GM12874 (cell line): ENCODE results near the gene CTAG2.
"Not testable (repeated sequence)": the region's sequence is repeated elsewhere in the genome, so short reads cannot be mapped to it uniquely, and the experiment has no call there.

Experiments used
- CTCF ChIP-seq: IDR thresholded peaks from 2 replicates; pipeline ENCODE4 v1.5.1; 2011; ENCODE audit warnings: low read depth, mild to moderate bottlenecking, control low read depth, low read length, moderate library complexity; ENCODE audit not compliant: insufficient read depth

Gene CTAG2

DNA sequence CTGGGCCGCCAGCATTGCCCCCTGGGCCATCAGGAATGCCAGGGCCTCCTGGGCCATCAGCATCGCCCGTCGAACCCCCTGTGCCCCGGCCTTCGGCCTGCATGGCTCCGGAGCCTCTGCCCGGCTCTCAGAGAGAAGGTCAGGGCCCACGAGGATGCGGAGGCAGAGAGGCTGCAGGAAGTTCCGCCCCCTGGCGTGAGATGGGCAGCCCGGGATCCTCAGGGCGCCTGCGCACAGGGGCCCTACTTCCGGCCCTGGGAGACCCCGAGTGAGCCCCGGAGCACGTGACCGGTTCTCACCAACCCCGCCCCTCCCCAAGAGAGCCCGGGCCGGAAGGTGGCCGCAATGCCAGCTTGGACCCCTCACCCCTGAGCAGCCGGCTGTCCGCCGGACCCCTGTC is at the start of gene CTAG2:
CTAG2 (minus strand) TSS at position 167 of the 400 bp plus-strand sequence; CDS start at position 103, 64 bp downstream.
- not testable (repeated sequence) for TF ChIP-seq CTCF

DNA sequence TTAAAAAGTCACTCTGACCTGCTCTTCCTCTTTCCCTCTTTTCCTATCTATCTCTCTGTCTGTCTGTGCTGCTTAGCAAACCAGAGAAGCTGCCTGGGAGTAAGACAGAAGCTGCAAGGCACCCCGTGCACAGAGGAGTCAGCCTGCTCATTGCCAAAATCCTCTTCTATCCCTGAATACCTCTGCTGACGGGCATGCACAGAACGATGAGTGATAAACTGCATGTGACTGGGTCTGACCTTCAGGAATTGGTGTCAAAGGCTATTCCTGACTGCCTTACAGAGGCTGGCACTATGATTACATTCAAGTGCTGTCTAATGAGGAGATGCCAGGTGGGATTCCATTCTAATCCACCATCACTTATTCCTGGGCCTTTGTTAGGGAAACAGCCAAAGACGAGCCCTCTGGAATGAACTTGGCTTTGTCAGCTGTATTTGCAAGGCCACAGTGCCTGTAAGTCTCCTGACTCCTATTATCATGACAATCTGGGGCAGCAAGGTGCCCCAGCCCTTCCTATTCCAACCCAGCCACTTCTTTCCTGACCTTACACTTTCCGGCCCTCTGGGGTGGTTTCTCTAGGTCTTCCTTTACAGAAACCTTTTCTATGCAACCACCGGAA is 45.4 kb upstream of the CTAG2 start:
- TF ChIP-seq CTCF: no peak

- TF ChIP-seq CTCF: no peak
Measured at GRCh38 chrX:154696676-154697045, 43.3 kb upstream of the CTAG2 start.

- no peak for TF ChIP-seq CTCF
Measured at GRCh38 chrX:154695911-154696675, 42.7 kb upstream of the CTAG2 start.

DNA sequence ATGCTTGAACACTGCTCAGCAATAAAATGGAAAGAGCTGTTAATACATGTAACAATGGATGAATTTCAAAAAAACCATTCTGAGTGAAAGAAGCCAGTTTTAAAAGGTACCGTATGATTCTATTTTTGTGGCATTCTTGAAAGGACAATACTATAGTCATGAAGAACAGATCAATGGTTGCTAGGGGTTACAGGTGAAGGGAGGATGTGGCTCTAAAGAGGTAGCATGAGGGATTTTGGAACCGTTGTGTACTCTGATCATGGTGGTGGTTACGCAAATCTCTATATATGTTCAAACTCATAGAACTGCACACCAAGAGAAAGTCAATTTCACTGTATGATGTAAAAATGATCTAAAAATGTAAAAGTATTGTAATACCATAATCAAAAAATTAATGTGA is 40.0 kb upstream of the CTAG2 start:
- no peak for TF ChIP-seq CTCF

DNA sequence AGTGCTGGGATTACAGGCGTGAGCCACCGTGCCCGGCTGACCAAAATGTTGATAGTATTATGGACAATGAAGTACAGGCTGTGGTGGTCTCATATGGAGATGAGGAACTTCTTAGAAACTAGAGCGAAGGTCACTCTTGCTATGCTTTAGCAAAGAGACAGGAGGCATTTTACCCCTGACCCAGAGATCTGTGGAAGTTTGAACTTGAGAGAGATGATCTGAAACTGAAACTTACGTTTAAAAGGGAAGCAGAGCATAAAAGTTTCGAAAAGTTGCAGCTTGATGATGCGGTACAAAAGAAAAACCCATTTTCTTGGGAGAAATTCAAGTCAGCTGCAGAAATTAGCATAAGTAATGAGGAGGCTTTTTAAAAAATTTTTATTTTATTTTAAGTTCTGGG is 8.5 kb upstream of the CTAG2 start:
- no peak for TF ChIP-seq CTCF

- no peak for TF ChIP-seq CTCF
Measured at GRCh38 chrX:154661170-154661569, 7.8 kb upstream of the CTAG2 start.
